HG02852 (cell line): ENCODE data around the gene AS3MT.
"Not testable (repeated sequence)": the region's sequence is repeated elsewhere in the genome, so short reads cannot be mapped to it uniquely, and the experiment has no call there.

Experiments
- ATAC-seq: cut with Tn5 transposase; IDR thresholded peaks from one replicate; pipeline ENCODE4 v1.9.1; 2021; ENCODE audit warnings: mild to moderate bottlenecking, moderate library complexity; ENCODE audit not compliant: unreplicated experiment

Gene AS3MT

GRCh38 chr10:102918817-102919245 is 49.6 kb downstream of the AS3MT start:
- ATAC-seq, result no peak

DNA sequence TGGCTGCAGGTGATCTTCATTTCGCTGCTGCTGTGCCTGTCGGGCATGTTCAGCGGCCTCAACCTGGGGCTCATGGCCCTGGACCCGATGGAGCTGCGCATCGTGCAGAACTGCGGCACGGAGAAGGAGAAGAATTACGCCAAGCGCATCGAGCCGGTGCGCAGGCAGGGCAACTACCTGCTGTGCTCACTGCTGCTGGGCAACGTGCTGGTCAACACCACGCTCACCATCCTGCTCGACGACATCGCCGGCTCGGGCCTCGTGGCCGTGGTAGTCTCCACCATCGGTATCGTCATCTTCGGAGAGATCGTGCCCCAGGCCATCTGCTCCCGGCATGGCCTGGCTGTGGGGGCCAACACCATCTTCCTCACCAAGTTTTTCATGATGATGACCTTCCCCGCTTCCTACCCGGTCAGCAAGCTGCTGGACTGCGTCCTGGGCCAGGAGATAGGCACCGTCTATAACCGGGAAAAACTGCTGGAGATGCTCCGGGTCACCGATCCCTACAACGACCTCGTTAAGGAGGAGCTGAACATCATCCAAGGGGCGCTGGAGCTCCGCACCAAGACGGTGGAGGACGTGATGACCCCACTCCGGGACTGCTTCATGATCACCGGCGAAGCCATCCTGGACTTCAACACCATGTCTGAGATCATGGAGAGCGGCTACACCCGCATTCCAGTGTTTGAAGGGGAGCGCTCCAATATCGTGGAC is 50.1 kb downstream of the AS3MT start:
- ATAC-seq, result no peak

- no peak for ATAC-seq
Observed at GRCh38 chr10:102919992-102920739, 50.9 kb downstream of the AS3MT start.

DNA sequence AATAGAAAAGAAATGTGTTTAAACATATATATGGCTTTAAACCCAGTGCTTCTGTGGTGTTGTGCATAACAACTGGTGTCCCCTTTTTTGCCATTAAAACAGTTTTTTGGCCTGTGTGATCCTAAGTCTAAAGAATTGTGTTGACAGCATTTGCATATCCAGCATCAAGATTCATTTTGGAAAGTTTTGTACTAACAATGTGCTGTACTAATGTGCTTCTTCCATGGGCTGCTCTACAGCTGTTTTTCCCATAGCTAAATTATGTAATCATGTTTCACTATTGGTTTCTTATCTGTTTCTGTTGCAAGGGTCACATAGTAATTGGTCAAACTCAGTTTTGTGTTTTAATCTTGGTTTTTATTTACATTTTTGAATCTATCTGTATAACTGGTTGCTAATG is 54.3 kb downstream of the AS3MT start:
- no peak for ATAC-seq

- no peak for ATAC-seq
Observed at GRCh38 chr10:102926842-102927241, 57.6 kb downstream of the AS3MT start.

DNA sequence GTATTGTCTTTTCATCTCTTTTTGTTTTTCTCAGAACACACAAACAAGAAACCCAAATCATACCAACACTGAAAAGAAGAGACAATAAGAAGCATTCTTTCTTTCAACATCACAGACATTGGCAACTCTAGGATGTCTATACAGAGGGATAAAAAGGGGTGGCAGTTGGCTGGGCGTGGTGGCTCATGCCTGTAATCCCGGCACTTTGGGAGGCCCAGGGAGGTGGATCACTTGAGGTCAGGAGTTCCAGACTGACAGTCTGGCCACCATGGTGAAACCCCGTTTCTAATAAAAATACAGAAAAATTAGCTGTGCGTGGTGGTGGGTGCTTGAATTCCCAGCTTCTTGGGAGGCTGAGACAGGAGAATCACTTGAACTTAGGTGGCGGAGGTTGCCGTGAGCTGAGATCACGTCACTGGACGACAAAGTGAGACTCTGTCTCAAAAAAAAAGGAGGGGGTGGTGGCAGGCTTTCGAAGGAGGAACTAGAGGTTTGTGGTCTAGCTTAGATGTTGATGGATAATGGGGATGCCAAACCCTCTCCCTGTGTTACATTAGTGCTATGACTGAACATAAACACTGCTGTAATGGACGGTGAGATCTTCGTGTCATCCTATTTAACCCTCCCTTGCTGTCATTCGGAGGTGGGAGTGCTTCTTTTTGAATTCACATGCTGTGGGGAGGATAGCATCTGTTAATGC is 58.2 kb downstream of the AS3MT start:
- no peak for ATAC-seq

- not testable (repeated sequence) for ATAC-seq
Observed at GRCh38 chr10:102928442-102928841, 59.2 kb downstream of the AS3MT start.

DNA sequence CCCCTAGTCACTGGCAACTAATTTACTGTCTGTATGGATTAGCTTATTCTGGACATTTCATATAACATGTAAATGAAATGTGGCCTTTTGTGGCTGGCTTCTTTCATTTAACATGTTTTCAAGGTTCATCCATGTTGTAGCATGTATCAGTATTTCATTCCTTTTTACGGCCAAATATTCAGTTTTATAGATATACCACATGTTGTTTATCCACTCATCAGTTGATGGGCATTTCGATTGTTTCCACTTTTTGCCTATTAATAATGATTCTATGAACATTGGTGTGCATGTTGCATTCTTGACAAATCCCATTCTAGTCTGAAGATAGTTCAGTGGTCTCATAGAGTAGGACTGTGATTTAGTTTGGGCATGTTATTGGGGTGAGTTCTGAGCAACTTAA is 61.5 kb downstream of the AS3MT start:
- ATAC-seq, result no peak

GRCh38 chr10:102931643-102932042 is 62.4 kb downstream of the AS3MT start:
- ATAC-seq, result no peak

- no peak for ATAC-seq
Observed at GRCh38 chr10:102935505-102935904, 66.2 kb downstream of the AS3MT start.

- no peak for ATAC-seq
Observed at GRCh38 chr10:102935939-102936605, 66.8 kb downstream of the AS3MT start.

DNA sequence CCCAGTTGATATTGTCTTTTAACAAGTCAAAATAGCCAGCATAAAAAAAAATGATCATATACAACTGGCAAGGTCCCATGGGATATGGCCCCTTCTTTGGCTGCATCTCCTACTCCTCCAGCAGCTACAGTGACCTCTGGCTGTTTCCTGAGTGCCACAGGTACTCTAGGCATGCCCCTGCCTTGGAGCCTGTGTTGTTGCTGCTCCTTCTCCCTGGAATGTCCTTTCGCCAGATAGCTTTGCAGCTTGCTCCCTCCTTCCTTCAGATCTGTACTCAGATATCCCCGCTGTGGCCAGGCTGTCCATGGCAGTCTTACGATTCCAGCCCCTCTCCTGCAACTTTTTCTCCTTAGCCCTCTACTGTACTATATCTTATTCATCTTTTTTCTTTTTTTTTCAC is 72.1 kb downstream of the AS3MT start:
- ATAC-seq, result no peak

- ATAC-seq, result no peak
Observed at GRCh38 chr10:102945449-102945848, 76.2 kb downstream of the AS3MT start.

DNA sequence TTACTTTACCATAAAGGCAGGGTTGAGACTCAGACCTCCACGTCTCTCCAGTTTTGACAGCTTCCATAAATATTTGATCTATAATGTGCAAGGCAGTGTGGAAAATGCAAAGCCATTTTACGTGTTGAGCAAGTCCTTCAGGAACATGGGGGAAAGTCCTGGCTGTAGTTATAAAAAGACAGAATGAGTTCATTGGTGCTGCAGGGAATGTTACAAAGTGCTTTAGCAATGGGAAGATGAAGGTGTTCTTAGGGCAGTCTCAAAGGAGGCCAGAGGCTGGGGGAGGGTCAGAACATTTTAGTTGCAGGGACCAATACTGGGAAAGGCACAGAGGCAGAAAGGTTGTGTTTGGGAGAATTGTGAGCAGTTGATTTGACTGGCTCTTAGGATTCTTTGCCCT is 76.7 kb downstream of the AS3MT start:
- no peak for ATAC-seq

GRCh38 chr10:102946992-102947391 is 77.7 kb downstream of the AS3MT start:
- no peak for ATAC-seq

DNA sequence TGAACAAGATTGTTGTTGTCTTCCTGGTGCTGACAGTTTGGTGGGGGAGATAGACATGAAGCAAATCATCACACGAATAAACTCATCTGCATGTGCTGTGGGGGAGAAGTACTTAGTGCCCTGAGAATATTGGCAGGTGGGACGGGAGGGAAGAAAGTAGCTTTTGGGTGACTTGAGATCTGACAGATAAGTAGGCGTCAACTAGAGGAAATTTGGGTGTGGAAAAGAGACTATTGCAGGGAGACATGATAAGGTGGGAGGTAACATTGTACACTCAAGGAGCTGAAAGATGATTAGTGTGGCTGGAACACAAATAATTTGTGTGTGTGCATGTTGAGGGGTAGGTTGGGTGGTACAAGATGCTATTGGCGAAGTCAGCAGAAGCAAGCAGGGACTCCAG is 78.9 kb downstream of the AS3MT start:
- no peak for ATAC-seq

DNA sequence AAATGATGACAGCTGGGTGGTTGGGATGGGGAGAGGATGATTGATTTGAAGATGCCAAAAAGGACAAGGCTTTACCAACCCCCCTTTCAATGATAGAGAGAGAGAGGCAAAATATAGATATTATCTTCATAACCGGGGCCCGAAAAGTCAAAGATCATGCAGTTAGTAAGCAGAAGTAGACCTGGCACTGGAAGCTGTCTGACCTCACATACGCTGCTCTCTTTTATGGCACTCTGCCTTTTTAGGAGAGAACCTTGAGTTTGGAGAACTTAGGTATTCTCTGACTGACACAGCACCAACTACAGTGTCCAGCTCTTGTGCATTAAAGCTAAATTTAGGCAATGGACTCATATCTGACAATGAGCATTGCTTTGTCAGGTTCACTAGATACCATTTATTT is 79.5 kb downstream of the AS3MT start:
- ATAC-seq, result no peak

GRCh38 chr10:102949916-102950315 is 80.6 kb downstream of the AS3MT start:
- ATAC-seq, result no peak

GRCh38 chr10:102951316-102951715 is 82.0 kb downstream of the AS3MT start:
- ATAC-seq, result no peak
